Effector memory CD4-positive, alpha-beta T cell (primary cell): Measurements from ENCODE around the gene ZRANB2.

Source experiments
- DNase-seq, 3 donors: peaks; one replicate each; pipeline ENCODE4 v3.0.0-alpha.2; 2020
- H3K27ac ChIP-seq: 2 replicates; pipeline ENCODE4 v1.7.0; 2013; ENCODE audit warnings: mild to moderate bottlenecking, low read length, moderate library complexity; ENCODE audit not compliant: insufficient read depth, poor library complexity, severe bottlenecking
- H3K27me3 ChIP-seq: replicated peaks from 2 replicates; pipeline ENCODE4 v1.7.0; 2013; ENCODE audit warnings: mild to moderate bottlenecking, low read length; ENCODE audit not compliant: insufficient read depth, control insufficient read depth, poor library complexity, severe bottlenecking
- H3K36me3 ChIP-seq: 2 replicates; pipeline ENCODE4 v1.7.0; 2013; ENCODE audit warnings: mild to moderate bottlenecking, low read length, moderate library complexity; ENCODE audit not compliant: control insufficient read depth, insufficient read depth
- H3K4me1 ChIP-seq: 2 replicates; pipeline ENCODE4 v1.7.0; 2013; ENCODE audit warnings: low read length, mild to moderate bottlenecking; ENCODE audit not compliant: control insufficient read depth, insufficient read depth, poor library complexity, severe bottlenecking
- H3K4me3 ChIP-seq: 2 replicates; pipeline ENCODE4 v1.7.0; 2013; ENCODE audit warnings: low read length, low read depth, mild to moderate bottlenecking; ENCODE audit not compliant: insufficient read depth, poor library complexity, severe bottlenecking
- H3K9me3 ChIP-seq: 2 replicates; pipeline ENCODE4 v1.7.0; 2013; ENCODE audit warnings: mild to moderate bottlenecking, low read length, moderate library complexity; ENCODE audit not compliant: control insufficient read depth

ZRANB2 gene

DNA sequence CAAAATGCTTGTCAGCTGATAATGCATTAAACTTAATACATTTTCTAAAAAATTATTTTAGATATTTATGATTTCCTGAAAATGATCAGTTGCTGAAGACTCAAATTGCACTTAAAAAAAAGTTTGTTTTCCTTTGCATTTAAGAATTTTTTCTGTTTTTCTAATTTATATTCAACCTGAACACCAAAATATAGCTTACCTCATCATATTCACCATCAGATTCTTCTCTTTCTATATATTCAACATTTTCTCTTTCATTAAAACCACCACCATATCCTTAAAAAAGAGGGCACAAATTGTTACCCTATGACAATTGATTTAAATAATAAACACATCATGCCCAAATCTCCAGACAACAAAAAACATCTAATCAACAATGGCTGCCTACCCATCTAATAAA is 8.6 kb downstream of the ZRANB2 start:
- Histone ChIP-seq H3K4me3 (no peak overlapping the region), H3K27ac (no peak overlapping the region), H3K9me3 (no peaks in the 10 kb centered on the region), H3K4me1 (no peaks in the 10 kb centered on the region), H3K36me3 (peaks cover 90% of the 10 kb centered on the region), H3K27me3 (no peaks in the 10 kb centered on the region)
- DNase-seq, result no peak

DNA sequence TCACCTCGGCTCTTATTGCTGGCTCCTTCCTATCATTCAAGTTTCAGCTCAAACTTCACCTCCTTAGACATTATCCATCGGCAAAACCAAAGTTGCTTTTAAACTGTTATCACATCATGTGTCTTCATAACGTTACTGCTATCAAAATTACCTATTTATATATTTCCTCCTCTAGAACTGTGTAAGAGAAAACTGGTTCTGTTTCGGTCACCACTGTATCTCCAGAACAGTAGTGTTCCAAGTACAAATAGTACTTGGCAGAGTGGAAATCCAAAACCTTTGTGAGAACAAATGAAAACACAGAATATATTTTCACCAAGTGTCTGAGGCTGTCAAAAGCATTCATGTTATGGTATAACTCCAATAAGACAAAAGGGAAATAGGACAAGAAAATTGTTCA is 9.1 kb downstream of the ZRANB2 start:
- no peak for DNase-seq
- no peaks in the 10 kb centered on the region for H3K9me3 ChIP-seq
- no peak overlapping the region for H3K4me3 ChIP-seq
- peaks cover 91% of the 10 kb centered on the region for H3K36me3 ChIP-seq
- no peak overlapping the region for H3K27ac ChIP-seq
- no peaks in the 10 kb centered on the region for H3K27me3 ChIP-seq
- no peaks in the 10 kb centered on the region for H3K4me1 ChIP-seq

DNA sequence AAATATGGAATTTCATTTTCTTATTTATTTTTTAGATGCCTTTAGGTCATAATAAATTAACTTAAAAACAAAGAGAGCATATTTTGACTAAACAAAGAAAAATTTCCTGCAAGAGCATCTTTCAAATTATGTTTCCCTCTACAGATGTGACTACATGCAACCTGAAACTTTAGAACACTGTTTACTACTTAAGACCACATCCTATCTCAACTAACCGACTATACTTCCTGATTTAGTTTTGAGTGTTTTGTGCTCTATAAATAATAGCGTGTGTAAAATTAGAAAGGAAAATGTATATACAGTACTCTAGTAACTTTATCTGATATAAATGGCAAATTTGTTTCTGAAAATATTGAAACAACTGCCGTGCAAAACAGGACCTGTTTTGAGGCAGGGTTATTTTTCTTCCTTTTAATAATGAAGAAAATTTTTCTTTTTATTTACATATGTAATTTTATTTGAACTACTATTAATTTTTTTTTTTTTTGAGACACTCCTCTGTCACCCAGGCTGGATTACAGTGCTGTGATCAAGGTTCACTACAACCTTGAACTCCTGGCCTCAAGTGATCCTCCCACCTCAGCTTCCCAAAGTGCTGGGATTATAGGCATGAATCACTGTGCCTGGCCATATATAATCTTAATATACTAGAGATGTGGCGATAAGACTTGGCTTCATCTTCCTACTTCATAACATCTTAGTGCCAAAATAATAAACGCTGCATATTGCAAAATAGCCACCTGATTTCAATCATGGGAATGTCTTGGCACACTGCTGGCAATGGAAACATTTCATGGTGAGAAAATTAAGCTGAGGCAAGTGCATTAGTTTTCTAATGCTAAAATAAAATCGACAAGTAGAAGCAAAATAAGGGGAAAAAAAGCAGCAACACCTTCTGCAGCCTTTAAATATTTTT is 12.3 kb downstream of the ZRANB2 start:
- H3K36me3 ChIP-seq, result peaks cover 93% of the 10 kb centered on the region
- H3K9me3 ChIP-seq, result no peaks in the 10 kb centered on the region
- no peaks in the 10 kb centered on the region for H3K4me1 ChIP-seq
- DNase-seq, result no peak
- no peaks in the 10 kb centered on the region for H3K27me3 ChIP-seq
- no peak overlapping the region for H3K27ac ChIP-seq
- H3K4me3 ChIP-seq, result no peak overlapping the region

DNA sequence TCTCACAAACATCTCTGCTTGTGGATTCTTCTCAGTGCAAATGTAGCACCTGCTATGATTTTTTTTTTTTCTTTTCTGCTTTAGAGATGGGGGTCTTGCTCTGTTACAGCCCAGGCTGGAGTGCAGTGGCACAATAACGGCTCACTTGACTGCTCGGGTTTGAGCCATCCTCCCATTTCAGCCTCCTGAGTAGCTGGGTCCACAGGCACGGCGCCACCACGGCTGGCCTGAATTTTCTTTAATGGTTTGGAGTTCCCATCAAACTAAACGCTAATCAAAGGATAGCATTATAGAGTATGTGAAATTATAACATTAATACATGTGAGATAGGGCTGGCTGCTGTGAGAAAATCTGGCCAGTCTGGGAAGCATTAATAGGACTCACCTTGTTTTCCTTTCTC is 26.0 kb downstream of the ZRANB2 start:
- no peak overlapping the region for H3K4me3 ChIP-seq

DNA sequence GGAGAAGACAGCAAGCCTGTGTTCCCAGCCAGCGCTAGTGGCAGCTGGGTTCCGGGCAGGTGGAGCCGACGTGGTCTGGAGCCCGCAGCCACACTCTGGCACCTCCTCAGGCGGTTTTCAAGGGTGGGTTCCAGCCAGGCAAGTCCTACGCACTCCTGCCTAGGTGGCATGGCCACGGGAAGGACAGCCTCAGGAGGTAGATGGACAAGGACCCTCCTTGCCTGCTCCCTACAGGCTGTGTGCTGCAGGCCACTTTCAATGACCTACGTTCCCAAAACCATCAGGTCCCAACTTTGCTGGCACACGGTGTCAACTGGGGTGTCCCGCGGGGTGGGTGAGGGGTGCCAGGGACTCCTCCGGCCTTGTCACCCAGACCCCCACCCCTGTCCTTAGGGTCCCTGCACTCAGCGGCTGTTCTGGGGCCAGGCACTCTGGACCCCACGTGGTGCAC is 26.5 kb downstream of the ZRANB2 start:
- Histone ChIP-seq H3K4me3 (no peak overlapping the region), H3K36me3 (no peaks in the 10 kb centered on the region), H3K9me3 (no peaks in the 10 kb centered on the region), H3K4me1 (no peaks in the 10 kb centered on the region), H3K27me3 (no peaks in the 10 kb centered on the region), H3K27ac (no peak overlapping the region)
- no peak for DNase-seq

More for the DNA sequence above, 26.0 kb downstream of the ZRANB2 start:
- Histone ChIP-seq H3K36me3 (no peaks in the 10 kb centered on the region), H3K27ac (no peak overlapping the region), H3K9me3 (no peaks in the 10 kb centered on the region), H3K4me1 (no peaks in the 10 kb centered on the region), H3K27me3 (no peaks in the 10 kb centered on the region)
- no peak for DNase-seq

DNA sequence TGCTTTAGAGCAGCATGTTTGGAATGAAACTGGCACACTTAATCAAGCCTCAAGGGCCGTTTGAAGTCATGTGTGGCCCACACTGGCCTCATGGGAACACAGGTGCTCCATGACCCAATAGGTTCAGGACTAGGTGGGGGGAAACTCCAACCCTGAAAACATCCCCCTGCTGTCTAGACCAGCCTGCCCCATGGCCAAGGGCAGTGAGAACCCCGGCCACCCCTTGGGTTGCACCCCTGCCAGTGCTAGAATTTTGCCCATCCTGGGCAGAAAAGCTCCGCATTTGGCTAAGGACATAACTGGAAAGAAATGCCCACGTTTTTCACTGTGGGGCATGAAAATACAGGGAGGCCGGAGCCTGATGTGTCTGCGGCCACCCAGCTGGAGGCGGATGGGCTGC is 27.1 kb downstream of the ZRANB2 start:
- Histone ChIP-seq H3K9me3 (no peaks in the 10 kb centered on the region), H3K36me3 (no peaks in the 10 kb centered on the region), H3K27ac (no peak overlapping the region), H3K27me3 (no peaks in the 10 kb centered on the region), H3K4me3 (no peak overlapping the region), H3K4me1 (no peaks in the 10 kb centered on the region)
- DNase-seq, result no peak

DNA sequence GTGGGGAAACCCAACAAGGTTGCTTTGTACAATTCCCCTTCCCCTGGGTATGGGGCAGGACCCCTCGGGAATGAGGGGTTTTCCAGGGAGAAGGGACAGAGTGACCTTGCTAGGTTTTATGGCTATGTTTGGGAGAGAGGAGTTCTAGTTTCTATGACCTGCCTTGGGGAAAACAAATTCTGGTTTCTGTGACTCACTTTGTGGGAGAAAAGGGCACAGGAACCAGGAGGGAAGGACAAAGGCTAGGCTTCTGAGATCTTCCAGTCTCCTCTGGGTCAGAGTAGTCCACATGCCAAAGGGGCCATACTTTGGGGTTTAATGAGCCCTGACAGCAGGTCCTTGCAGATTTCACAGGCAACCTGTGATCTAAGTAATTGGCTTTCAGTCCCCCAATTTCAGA is 27.7 kb downstream of the ZRANB2 start:
- H3K36me3 ChIP-seq, result no peaks in the 10 kb centered on the region
- DNase-seq, result no peak
- H3K27me3 ChIP-seq, result peaks cover 5% of the 10 kb centered on the region
- H3K9me3 ChIP-seq, result no peaks in the 10 kb centered on the region
- H3K27ac ChIP-seq, result no peak overlapping the region
- no peak overlapping the region for H3K4me3 ChIP-seq
- no peaks in the 10 kb centered on the region for H3K4me1 ChIP-seq

DNA sequence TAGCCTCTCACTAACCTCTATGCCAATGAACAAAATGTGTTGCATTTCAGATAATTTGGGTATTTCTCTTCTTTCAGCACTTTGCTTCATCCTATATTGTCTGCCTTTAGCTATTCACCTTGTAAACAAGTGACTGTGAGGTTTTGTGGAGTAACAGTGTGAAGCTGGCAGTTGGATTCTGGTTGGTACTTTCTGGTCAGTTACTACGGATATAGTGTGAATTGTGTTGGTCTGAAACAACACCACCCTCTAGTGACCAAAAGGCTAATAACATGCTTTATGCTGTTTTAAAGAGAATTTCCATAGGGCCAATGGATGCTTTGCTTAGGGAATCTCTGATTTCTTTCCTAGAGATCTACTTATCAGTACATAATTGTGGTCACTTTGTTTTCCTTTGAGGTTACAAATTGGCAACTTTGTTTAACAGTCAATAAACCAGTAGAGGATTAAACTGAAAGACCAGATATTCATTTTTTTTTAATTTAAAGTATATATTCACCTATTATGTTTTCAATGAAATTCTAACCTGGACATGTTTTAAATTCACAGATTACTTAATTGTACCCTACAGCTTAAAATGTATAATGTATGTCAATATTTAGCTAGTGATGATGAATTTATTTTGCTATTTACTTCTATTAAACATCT is 30.8 kb downstream of the ZRANB2 start:
- H3K4me3 ChIP-seq, result no peak overlapping the region
- DNase-seq, result no peak
- H3K36me3 ChIP-seq, result no peaks in the 10 kb centered on the region
- H3K27me3 ChIP-seq, result peaks cover 26% of the 10 kb centered on the region
- H3K27ac ChIP-seq, result no peak overlapping the region
- no peaks in the 10 kb centered on the region for H3K9me3 ChIP-seq
- peaks cover 16% of the 10 kb centered on the region for H3K4me1 ChIP-seq

DNA sequence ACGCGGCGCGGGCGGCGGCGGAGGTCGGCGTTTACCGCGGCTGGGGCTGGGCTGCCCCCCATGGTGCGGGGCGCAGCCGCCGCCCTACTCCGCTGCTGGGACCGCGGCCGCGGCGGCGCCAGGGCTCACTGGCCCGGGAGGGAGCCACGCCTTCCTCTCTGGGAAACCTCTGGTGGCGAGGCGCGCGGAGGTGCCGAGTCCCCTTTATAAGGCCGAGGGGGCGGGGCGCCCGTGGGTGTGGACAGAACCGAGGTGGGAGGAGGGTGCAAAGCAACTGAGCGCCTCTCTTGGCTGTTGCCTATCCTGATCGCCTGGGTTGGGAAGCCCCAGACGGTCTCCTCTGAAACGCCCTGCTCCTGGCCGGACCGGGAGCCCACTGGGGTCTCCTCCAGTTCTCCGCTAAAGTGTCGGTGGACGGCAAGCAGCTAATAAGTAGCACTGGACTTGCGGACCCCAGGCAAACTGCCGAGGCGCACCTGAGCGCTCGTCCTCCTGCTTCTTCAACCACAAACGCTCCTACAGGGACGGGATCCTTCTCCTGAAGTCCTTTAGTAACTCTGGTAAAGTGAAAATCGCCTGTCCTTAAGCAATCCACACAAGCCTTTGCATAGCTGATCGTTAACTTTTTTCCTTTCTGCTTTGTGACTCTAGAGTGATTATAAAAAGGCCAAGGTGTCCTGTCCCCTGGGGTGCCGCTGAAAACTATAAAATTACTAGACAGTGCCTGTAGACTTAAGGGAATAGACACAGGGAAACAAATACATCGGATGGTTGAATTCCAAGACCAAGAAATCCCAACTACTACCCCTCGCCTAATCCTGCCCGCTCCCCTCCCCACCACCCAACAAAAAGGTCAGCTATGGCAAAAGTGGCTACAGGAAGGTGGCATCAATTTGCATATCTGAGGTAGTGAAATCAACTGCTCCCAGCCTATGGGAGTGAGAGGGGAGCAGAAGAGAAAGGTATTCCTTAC is 32.9 kb downstream of the ZRANB2 start, which contains the start of gene PTGER3:
TSS of gene PTGER3 (minus strand) at position 182 of the 973 bp plus-strand sequence. CDS start 239 bp downstream, outside the sequence.
- Histone ChIP-seq H3K36me3 (no peaks in the 10 kb centered on the region), H3K4me3 (peak within 1 kb of the TSS; percentile 60), H3K27me3 (peaks cover 26% of the 10 kb centered on the region), H3K9me3 (no peaks in the 10 kb centered on the region), H3K27ac (no peak within 1 kb of the TSS), H3K4me1 (peaks cover 16% of the 10 kb centered on the region)
- DNase-seq, result peak in 2 of 3 donors; percentile 20 to 32
